ENCODE measurements around the gene FRMD4A.

DNA sequence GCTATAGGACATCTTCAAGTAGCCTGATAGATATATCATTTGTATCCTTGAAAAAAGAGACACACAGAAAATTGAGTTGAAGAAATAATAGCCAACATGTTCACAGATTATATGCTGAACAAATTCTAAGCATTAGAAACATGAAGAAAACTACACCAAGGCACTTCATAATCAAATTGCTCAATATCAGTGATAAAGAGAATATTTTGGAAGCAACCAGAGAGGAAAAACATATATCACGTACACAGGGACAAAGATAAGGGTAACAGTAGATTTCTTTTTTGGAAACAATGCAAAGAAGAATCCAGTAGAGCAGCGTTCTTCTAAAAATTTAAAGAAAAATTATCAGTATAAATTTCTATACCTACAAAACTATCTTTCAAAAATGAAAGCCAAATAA is 6.0 kb upstream of the FRMD4A start:
- TF ChIP-seq, protein P1, sequence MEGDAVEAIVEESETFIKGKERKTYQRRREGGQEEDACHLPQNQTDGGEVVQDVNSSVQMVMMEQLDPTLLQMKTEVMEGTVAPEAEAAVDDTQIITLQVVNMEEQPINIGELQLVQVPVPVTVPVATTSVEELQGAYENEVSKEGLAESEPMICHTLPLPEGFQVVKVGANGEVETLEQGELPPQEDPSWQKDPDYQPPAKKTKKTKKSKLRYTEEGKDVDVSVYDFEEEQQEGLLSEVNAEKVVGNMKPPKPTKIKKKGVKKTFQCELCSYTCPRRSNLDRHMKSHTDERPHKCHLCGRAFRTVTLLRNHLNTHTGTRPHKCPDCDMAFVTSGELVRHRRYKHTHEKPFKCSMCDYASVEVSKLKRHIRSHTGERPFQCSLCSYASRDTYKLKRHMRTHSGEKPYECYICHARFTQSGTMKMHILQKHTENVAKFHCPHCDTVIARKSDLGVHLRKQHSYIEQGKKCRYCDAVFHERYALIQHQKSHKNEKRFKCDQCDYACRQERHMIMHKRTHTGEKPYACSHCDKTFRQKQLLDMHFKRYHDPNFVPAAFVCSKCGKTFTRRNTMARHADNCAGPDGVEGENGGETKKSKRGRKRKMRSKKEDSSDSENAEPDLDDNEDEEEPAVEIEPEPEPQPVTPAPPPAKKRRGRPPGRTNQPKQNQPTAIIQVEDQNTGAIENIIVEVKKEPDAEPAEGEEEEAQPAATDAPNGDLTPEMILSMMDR (IDR thresholded peaks at IDR 0.05; ENCODE audit: insufficient read depth, low read length, poor library complexity, severe bottlenecking) = no peak
- TF ChIP-seq EZH2phosphoT487 (conservative IDR thresholded peaks at IDR 0.05; ENCODE audit: low read length) = no peak

Measured in SU-DHL-6 (cell line).